ENCODE results near the gene INSR. TPM values are rescaled to one million over a fixed set of nuclear protein-coding genes. Genes with fewer than 3 reads are reported as not detected.

INSR gene
- 27.3 and 30.7 TPM in 2 replicates for total RNA-seq
- long read RNA-seq, partial matches to known transcripts, result 0 of 10 reads
- long read RNA-seq, other reads (novel, unspliced or antisense), result 10 of 10 reads

GRCh38 chr19:7293762-7294557 is at the start of gene INSR:
TSS of gene INSR (minus strand) at chr19:7294414. CDS start at chr19:7293891, 523 bp downstream.
- DNase-seq (ENCODE audit: extremely low spot score, unreplicated experiment), result peak; percentile 94
- no peak for TF ChIP-seq CTCF (IDR thresholded peaks at IDR 0.05)
- H3K4me3 Mint-ChIP-seq (ENCODE audit: unreplicated experiment), result peak within 1 kb of the TSS; percentile 77
- peak within 1 kb of the TSS; percentile 54 for H3K27ac Mint-ChIP-seq (ENCODE audit: unreplicated experiment)
- peaks cover 14% of the 10 kb centered on the region for H3K4me1 Mint-ChIP-seq (ENCODE audit: unreplicated experiment)
- peaks cover 15% of the 10 kb centered on the region for H3K27me3 Mint-ChIP-seq (ENCODE audit: unreplicated experiment)
- H3K9me3 Mint-ChIP-seq (ENCODE audit: unreplicated experiment), result no peaks in the 10 kb centered on the region
- peaks cover under 1% of the 10 kb centered on the region for H3K36me3 Mint-ChIP-seq (ENCODE audit: unreplicated experiment)

- H3K4me3 Mint-ChIP-seq (ENCODE audit: unreplicated experiment), result no peak overlapping the region
- no peaks in the 10 kb centered on the region for H3K9me3 Mint-ChIP-seq (ENCODE audit: unreplicated experiment)
- no peak for DNase-seq (ENCODE audit: extremely low spot score, unreplicated experiment)
- H3K27ac Mint-ChIP-seq (ENCODE audit: unreplicated experiment), result no peak overlapping the region
- H3K36me3 Mint-ChIP-seq (ENCODE audit: unreplicated experiment), result no peaks in the 10 kb centered on the region
- H3K4me1 Mint-ChIP-seq (ENCODE audit: unreplicated experiment), result peaks cover 3% of the 10 kb centered on the region
- TF ChIP-seq CTCF (IDR thresholded peaks at IDR 0.05), result no peak
- peaks cover 13% of the 10 kb centered on the region for H3K27me3 Mint-ChIP-seq (ENCODE audit: unreplicated experiment)
Observed at GRCh38 chr19:7342143-7342542, 47.9 kb upstream of the INSR start.

GRCh38 chr19:7340959-7341837 is 47.0 kb upstream of the INSR start:
- Mint-ChIP-seq H3K9me3 (ENCODE audit: unreplicated experiment) (no peaks in the 10 kb centered on the region), H3K27me3 (ENCODE audit: unreplicated experiment) (peaks cover 18% of the 10 kb centered on the region), H3K36me3 (ENCODE audit: unreplicated experiment) (no peaks in the 10 kb centered on the region), H3K4me1 (ENCODE audit: unreplicated experiment) (peaks cover 3% of the 10 kb centered on the region), H3K27ac (ENCODE audit: unreplicated experiment) (no peak overlapping the region), H3K4me3 (ENCODE audit: unreplicated experiment) (no peak overlapping the region)
- DNase-seq (ENCODE audit: extremely low spot score, unreplicated experiment), result peak; percentile 94
- peak; percentile 96 for TF ChIP-seq CTCF (IDR thresholded peaks at IDR 0.05)

- H3K27me3 Mint-ChIP-seq (ENCODE audit: unreplicated experiment), result peaks cover 24% of the 10 kb centered on the region
- H3K27ac Mint-ChIP-seq (ENCODE audit: unreplicated experiment), result no peak overlapping the region
- H3K36me3 Mint-ChIP-seq (ENCODE audit: unreplicated experiment), result no peaks in the 10 kb centered on the region
- H3K4me1 Mint-ChIP-seq (ENCODE audit: unreplicated experiment), result peaks cover 3% of the 10 kb centered on the region
- no peak for TF ChIP-seq CTCF (IDR thresholded peaks at IDR 0.05)
- H3K9me3 Mint-ChIP-seq (ENCODE audit: unreplicated experiment), result no peaks in the 10 kb centered on the region
- no peak for DNase-seq (ENCODE audit: extremely low spot score, unreplicated experiment)
- no peak overlapping the region for H3K4me3 Mint-ChIP-seq (ENCODE audit: unreplicated experiment)
Observed at GRCh38 chr19:7337380-7338194, 43.4 kb upstream of the INSR start.

Data from osteocyte (in vitro differentiated cells).